Neural cell (in vitro differentiated cells): Measurements from ENCODE around the gene CHKB. TPM values are rescaled to one million over a fixed set of nuclear protein-coding genes. Genes with fewer than 3 reads are reported as not detected.

Source experiments
- H2AFZ ChIP-seq: fragments of 200-600, 300-800 bp; sonication (generic), shearing (Covaris generic); 2 replicates; pipeline ENCODE4 v1.6.0; 2014; ENCODE audit warnings: low read depth, mild to moderate bottlenecking, antibody characterized with exemption, low read length, moderate library complexity
- H3F3A ChIP-seq: fragments of 200-600 bp; shearing (Covaris generic); 2 replicates; pipeline ENCODE4 v1.6.1; 2016; ENCODE audit warnings: mild to moderate bottlenecking, moderate library complexity, mixed read lengths, antibody characterized with exemption, low read length; ENCODE audit not compliant: insufficient read depth, poor library complexity, severe bottlenecking
- H3K27ac ChIP-seq: fragments of 200-600, 300-800 bp; sonication (generic), shearing (Covaris generic); 2 replicates; pipeline ENCODE4 v1.5.1; 2014; ENCODE audit warnings: mild to moderate bottlenecking, low read length, moderate library complexity
- H3K27me3 ChIP-seq: fragments of 300-800, 200-600 bp; sonication (generic), shearing (Covaris generic); 2 replicates; pipeline ENCODE4 v1.6.0; 2014; ENCODE audit warnings: mild to moderate bottlenecking, low read depth, low read length, moderate library complexity; ENCODE audit not compliant: insufficient read depth
- H3K36me3 ChIP-seq: fragments of 300-800, 200-600 bp; sonication (generic), shearing (Covaris generic); 2 replicates; pipeline ENCODE4 v1.5.1; 2014; ENCODE audit warnings: mild to moderate bottlenecking, antibody characterized with exemption, low read length, moderate library complexity; ENCODE audit not compliant: insufficient read depth
- H3K4me2 ChIP-seq: fragments of 300-800, 200-600 bp; sonication (generic), shearing (Covaris generic); 2 replicates; pipeline ENCODE4 v1.6.0; 2014; ENCODE audit warnings: mild to moderate bottlenecking, low read length
- H3K4me3 ChIP-seq: fragments of 300-800, 200-600 bp; sonication (generic), shearing (Covaris generic); 2 replicates; pipeline ENCODE4 v1.5.1; 2014; ENCODE audit warnings: mild to moderate bottlenecking, low read length, moderate library complexity
- H3K79me2 ChIP-seq: fragments of 200-600 bp; shearing (Covaris generic); replicated peaks from 2 replicates; pipeline ENCODE4 v1.6.0; 2014; ENCODE audit warnings: mild to moderate bottlenecking, low read length, moderate library complexity; ENCODE audit not compliant: insufficient read depth
- H3K9ac ChIP-seq: fragments of 300-800, 200-600 bp; sonication (generic), shearing (Covaris generic); 2 replicates; pipeline ENCODE4 v1.6.1; 2016; ENCODE audit warnings: mild to moderate bottlenecking, low read length, mixed read lengths
- H3K9me2 ChIP-seq: fragments of 200-600 bp; shearing (Covaris generic); 2 replicates; pipeline ENCODE4 v1.6.1; 2016; ENCODE audit warnings: mild to moderate bottlenecking, low read length, mixed read lengths; ENCODE audit not compliant: insufficient read depth
- H3K9me3 ChIP-seq: fragments of 200-600, 300-800 bp; sonication (generic), shearing (Covaris generic); 2 replicates; pipeline ENCODE4 v1.6.1; 2016; ENCODE audit warnings: mild to moderate bottlenecking, mixed run types, low read length, moderate library complexity, mixed read lengths
- H4K20me1 ChIP-seq: fragments of 200-600 bp; shearing (Covaris generic); 2 replicates; pipeline ENCODE4 v1.6.1; 2016; ENCODE audit warnings: mild to moderate bottlenecking, mixed run types; ENCODE audit not compliant: insufficient read depth
- CTCF ChIP-seq: fragments of 450-650 bp; IDR thresholded peaks from 2 replicates; pipeline ENCODE4 v1.5.1; 2014; ENCODE audit warnings: antibody characterized with exemption, mild to moderate bottlenecking, moderate library complexity; ENCODE audit not compliant: poor library complexity, severe bottlenecking
- EP300 ChIP-seq: fragments of 450-650 bp; conservative IDR thresholded peaks from 2 replicates; pipeline ENCODE4 v1.6.1; 2014; ENCODE audit warnings: antibody characterized with exemption, mild to moderate bottlenecking, moderate library complexity; ENCODE audit not compliant: poor library complexity, severe bottlenecking
- EZH2 ChIP-seq: fragments of 200-600, 300-800 bp; shearing (Covaris generic), sonication (generic); IDR thresholded peaks from 2 replicates; pipeline ENCODE4 v1.6.1; 2014; ENCODE audit warnings: antibody characterized with exemption, low read length, borderline replicate concordance, mild to moderate bottlenecking; ENCODE audit not compliant: insufficient read depth, poor library complexity, severe bottlenecking
- MXI1 ChIP-seq: fragments of 450-650 bp; conservative IDR thresholded peaks from 2 replicates; pipeline ENCODE4 v1.6.1; 2014; ENCODE audit warnings: antibody characterized with exemption, mild to moderate bottlenecking; ENCODE audit not compliant: poor library complexity, severe bottlenecking
- POLR2AphosphoS5 ChIP-seq: IDR thresholded peaks from 2 replicates; pipeline ENCODE4 v1.6.1; 2012
- RAD21 ChIP-seq: fragments of 450-650 bp; conservative IDR thresholded peaks from 2 replicates; pipeline ENCODE4 v1.6.1; 2014; ENCODE audit warnings: antibody characterized with exemption, mild to moderate bottlenecking, moderate library complexity
- REST ChIP-seq: IDR thresholded peaks from 2 replicates; pipeline ENCODE4 v1.6.1; 2012; ENCODE audit warnings: borderline replicate concordance
- SMC3 ChIP-seq: fragments of 450-650 bp; conservative IDR thresholded peaks from 2 replicates; pipeline ENCODE4 v1.6.1; 2014; ENCODE audit warnings: antibody characterized with exemption, mild to moderate bottlenecking, moderate library complexity; ENCODE audit not compliant: poor library complexity
- TAF1 ChIP-seq: IDR thresholded peaks from 2 replicates; pipeline ENCODE4 v1.6.1; 2012; ENCODE audit warnings: low read depth
- polyA plus RNA-seq: library from polyadenylated mRNA; depleted of rRNA; stranded (reverse); fragments of >200 nt; gene quantifications from 2 replicates; pipeline ENCODE4 v1.2.3, GENCODE V29; 2014

CHKB gene
- polyA plus RNA-seq, 1 donor from 2014 or later, result 173 TPM

- no peak overlapping the region for H3K4me3 ChIP-seq
- H3K79me2 ChIP-seq, result no peaks in the 10 kb centered on the region
- H3K9me3 ChIP-seq, result no peaks in the 10 kb centered on the region
- H2AFZ ChIP-seq, result no peak overlapping the region
- no peaks in the 10 kb centered on the region for H3F3A ChIP-seq
- no peak overlapping the region for H3K4me2 ChIP-seq
- TF ChIP-seq EZH2, result no peak
- no peak for TF ChIP-seq MXI1
- TF ChIP-seq RAD21, result no peak
- no peak for TF ChIP-seq REST
- TF ChIP-seq POLR2AphosphoS5, result no peak
- no peak for TF ChIP-seq SMC3
- no peak for TF ChIP-seq EP300
- no peak for TF ChIP-seq CTCF
- TF ChIP-seq TAF1, result no peak
- no peaks in the 10 kb centered on the region for H3K36me3 ChIP-seq
- no peak overlapping the region for H3K27ac ChIP-seq
- no peak overlapping the region for H3K9ac ChIP-seq
- H3K27me3 ChIP-seq, result no peaks in the 10 kb centered on the region
- no peaks in the 10 kb centered on the region for H4K20me1 ChIP-seq
- no peaks in the 10 kb centered on the region for H3K9me2 ChIP-seq
Measured at GRCh38 chr22:50624347-50625130, 41.9 kb upstream of the CHKB start.

- no peak overlapping the region for H3K27ac ChIP-seq
- no peaks in the 10 kb centered on the region for H3K9me3 ChIP-seq
- no peaks in the 10 kb centered on the region for H3K36me3 ChIP-seq
- no peak overlapping the region for H3K9ac ChIP-seq
- no peak overlapping the region for H3K4me3 ChIP-seq
- no peaks in the 10 kb centered on the region for H4K20me1 ChIP-seq
- H3K79me2 ChIP-seq, result no peaks in the 10 kb centered on the region
- H2AFZ ChIP-seq, result no peak overlapping the region
- no peaks in the 10 kb centered on the region for H3K27me3 ChIP-seq
- H3K4me2 ChIP-seq, result no peak overlapping the region
- H3K9me2 ChIP-seq, result no peaks in the 10 kb centered on the region
- no peaks in the 10 kb centered on the region for H3F3A ChIP-seq
- TF ChIP-seq EZH2 (no peak), MXI1 (no peak), REST (no peak), EP300 (no peak), TAF1 (no peak), POLR2AphosphoS5 (no peak), SMC3 (no peak), CTCF (no peak), RAD21 (no peak)
Measured at GRCh38 chr22:50622723-50623327, 40.2 kb upstream of the CHKB start.
